CD4-positive, alpha-beta T cell treated with Interleukin-15 for 4 hours (primary cell): ENCODE measurements around the gene TMEM8B.

Experiments used
- DNase-seq: peaks from one replicate; pipeline ENCODE4 v3.0.0-alpha.2; 2020; ENCODE audit warnings: low spot score

Gene TMEM8B

DNA sequence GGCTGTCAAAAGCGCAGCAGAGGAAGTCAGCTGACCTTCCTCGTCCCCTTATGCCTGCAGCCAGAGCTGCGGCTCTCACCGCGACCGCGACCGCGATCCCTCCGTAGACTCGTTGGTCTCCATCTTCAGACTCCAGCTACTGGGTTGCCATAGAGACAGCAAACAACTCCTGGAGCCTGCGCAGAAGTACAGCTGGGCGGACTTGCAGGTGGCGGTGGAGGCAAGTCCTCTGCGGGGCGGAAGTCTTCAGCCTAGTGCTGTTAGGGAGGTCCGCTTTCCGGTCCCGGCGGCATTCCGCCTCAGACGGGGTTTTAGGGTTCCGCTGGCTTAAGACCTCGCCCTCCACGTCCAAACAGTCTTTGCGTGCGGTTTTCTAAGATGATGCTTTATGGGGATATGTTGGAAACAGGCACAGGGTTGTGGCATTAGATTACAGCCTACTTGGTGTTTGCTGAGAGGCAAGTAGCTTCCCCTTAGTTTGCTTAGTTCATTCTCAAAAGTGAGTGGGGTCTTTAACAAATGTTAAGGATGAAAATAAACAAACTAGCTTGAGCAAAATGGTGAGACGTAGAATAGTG is 16.9 kb upstream of the TMEM8B start, which contains the start of gene SPAG8:
Gene SPAG8, minus strand, starts transcription at position 238 of the 578 bp plus-strand sequence. Its CDS starts 115 bp downstream, at position 123.
- peak; percentile 98 for DNase-seq

DNA sequence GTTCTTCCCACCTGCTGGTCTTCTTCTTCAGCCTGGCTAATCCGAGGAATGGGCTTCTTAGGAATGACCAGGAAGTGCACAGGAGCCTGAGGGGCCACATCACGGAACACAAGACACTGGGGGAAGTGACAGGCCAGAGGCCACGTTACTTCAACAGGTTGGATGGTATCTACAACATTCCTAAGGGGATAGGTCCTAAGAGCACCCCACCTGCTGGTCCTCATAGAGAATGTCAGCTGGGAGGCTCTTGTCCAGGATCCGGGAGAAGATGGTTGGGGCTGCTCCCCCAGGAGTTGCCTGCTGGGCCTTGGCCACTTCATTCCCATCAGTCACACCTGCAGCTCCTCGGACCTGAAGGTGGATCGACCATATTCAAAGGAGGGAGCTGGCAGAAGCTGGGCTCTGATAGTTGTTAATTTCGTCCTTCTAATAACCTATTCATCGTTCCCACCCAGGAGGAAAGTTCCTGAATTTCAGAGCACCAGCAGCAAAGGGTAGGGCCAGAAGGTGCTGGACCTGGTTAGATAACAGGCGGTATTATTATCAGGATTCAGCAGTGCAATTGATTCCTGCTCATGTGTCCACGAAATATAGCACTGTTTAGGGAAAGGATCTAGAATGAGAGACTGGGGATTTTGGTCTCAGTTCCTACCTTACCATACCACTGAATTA is 15.5 kb upstream of the TMEM8B start:
- DNase-seq: no peak

DNA sequence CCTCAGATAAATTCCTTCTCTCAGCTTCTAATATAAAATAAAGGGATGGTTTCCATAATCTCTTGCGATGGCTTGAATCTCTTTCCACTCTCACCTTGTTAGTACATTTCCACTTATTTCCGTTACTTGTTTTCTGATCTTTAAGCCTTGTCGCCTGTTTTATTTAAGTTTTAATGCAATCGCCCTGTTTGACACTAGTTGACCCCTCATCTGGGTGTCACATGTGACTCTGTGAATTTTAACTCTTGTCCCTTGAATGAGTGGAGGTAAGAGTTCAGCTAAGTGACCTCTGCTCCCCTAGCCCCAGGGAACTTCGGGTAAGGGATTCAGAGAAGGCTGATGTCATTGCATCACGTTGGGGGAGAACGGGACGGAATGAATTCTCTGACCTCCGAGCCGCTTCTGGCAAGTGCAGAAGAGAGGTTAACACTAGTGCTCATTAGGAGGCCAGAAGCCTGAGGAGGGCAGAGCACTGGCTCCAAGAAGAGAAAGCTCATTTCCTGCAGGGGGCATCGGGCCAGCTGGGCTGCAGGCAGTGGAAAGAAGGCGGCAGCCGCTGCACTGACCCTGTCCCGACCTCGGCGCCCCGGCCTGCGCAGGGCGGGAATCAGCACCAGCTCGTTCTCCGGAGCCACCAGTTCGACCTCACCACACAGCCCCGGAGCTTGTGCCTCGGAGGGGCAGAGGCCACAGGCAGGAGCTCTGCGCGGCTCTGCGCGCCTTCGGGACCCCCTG is 14.8 kb upstream of the TMEM8B start:
- DNase-seq: no peak

DNA sequence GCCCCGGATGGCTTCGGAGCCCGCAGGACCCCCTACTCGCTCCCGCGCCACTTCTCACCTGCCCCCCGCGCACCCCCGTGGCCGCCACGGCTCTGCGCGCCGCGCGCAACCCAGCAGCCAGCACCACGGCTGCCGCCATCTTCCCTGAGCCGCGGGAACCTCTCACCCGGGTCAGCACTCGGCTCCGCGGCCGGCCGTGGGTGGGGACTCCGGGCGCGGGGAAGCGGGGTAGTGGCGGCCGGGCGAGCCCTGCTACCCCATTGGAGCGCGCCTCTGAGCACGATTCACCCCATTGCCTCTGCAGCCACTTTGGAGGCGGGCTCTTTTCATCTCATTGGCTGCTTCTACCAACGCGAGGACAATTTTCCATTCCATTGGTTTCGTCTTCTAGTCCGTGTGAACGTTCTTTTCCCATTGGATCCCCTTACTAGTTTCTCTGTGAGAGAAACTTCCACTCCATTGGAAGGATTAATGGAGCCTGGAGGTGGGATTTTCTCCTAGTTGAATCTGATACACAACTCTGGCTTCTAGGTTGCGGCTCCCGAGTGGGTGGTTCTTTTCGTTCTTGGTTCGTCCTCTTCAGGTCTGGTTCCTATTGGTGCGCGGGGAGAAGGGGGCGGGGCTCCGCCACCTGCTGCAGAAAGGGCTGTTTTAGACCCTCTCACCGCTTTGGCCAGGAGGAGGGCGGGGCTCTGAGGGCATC is 14.0 kb upstream of the TMEM8B start, which contains the start of gene HINT2:
Gene HINT2, minus strand, starts transcription at position 202 of the 703 bp plus-strand sequence. Its CDS starts 63 bp downstream, at position 139.
- DNase-seq: peak; percentile 97

DNA sequence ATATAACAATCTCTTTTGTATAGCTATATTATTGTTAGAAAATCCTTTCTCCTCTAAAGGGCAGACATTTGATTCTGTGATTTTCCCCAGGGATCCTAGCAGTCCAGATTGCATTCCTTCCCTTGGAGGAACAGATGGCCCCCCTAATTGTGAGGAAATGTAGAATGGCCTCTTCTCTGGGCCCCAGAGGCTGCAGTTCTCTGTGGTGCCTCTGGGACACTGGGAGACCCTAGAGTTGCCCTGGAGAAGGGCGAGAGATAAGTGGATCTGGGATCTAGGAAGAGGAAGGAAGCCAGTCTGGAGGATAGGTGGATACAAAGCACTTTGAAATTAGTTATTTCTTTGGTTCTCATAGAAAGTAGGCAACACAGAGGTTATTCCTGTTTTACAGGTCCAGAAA is 12.3 kb upstream of the TMEM8B start:
- DNase-seq: no peak

DNA sequence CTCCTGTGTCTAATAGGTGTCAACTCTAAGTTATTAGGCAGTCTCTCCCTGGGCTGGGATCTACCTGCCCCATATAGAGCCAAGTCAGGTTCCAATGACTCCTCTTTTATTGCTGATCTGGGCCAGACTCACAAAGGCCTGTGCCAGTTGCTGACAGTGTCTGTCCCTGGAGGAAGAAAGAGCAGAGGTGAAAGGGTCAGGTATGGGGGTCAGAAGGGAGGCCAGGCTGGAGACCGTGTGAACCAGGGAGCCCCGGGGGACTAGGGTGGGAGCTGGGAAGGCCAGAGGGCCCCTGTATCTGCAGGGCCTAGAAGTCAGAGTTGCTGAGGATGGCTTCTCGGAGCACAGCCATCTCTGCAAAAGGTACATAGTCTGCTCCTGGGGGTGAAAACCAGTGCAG is 10.7 kb upstream of the TMEM8B start:
- DNase-seq: no peak

DNA sequence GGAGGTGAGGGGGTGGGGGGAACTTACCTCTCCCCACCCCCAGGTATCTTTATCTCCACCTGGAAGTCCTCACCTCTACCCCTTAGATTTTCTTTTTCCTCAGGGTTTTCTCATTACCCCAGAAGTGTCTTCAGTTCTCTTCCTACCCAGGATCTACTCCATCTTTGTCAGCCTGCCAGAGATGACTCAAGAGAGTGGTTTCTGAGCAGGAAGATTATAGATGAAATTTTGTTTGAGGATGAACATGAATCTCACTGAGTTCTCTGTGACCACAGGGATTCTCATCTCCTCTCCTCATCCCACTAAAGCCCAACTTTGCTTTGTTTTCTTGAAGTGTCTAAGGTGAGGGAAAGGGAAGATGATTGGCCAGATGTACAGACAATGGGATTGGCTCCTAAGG is 9.0 kb upstream of the TMEM8B start:
- DNase-seq: no peak

DNA sequence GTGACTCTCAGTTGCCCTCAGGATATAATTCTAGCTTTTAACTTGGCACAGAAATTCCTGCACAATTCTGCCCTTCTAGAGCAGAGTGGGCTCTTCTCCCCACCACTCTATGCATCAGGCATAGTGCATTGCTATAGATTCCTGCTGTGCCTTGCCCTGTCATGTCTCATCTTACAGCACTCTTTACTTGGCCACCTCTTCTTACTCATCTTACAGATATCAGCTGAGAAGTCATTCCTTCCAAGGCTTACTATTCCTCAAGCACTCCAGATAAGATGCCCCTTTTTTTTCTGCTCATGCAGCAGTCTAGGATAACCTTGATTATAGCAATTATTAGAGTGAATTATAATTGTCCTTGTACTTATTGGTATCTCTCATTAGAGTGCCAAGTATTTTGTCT is 6.1 kb upstream of the TMEM8B start:
- no peak for DNase-seq

DNA sequence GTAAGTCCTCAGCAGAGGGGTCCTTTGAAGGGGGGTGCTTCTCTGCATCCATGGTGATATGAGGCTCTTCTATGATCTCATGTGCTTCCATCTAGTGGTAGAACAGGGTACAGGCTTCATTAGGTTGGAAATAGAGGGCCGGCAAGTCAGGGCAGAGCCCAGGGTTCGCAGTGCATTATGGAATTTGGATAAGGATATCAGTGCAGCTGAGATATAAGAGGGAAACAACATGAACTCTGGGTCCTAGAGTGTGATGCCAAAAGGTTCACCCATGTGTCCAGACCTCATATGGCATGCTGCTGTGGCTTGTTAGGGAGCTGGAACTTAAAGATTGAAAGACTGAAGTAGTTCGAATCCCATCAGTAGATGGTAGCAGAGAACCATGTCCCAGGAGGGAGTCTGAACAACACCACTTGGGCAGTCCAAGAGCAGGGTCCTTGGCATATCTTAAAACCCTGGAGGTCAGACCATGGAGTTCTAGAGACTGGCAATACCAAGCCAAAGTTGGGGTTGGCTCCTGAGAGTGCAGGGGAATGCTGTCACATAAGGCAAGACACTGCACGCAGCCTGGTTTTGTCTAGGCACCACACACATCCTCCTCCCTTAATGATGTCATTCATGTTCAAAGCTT is 2.8 kb upstream of the TMEM8B start:
- peak; percentile 55 for DNase-seq

DNA sequence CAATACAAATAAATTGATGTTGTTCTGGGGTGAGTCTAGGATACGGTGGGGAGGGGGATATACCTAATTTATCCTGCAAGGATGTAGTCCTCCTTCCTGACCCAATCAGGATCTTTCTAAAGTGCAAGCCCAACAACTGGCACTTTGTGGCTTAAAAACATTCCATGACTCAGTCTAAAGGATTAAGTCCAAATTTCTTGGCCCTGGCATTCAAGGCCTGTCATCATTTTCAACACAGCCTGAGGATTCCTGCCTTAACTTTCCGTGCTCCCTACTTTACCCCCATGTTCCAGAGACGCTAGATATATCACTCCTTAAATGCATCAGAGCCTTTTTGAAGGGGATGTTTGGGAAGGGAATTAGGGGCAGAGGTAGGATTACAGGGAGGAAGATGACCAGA is 1.5 kb upstream of the TMEM8B start:
- DNase-seq: no peak

DNA sequence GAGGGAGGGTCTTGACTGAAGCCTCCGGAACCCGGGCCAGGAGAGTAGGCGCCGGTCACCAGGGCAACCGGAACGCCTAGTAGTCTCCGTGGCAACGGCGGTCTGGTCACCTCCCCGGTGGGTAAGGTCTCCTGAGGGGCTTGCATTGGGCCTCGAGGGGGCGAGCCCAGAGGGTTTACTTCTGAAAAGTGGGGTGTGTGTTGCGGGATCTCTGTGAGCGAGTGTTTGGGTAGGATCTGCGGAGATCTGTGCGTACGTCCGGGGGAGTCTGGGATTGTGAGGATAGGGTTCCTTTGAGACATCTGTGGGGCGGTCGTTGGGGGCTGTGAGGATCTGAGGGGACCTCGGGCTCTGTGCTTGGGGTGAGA is 328 bp upstream of the TMEM8B start, which contains the start of gene FAM221B:
Gene FAM221B, minus strand, starts transcription at position 17 of the 368 bp plus-strand sequence. CDS start 2,571 bp downstream, outside the sequence.
- peak; percentile 7 for DNase-seq

DNA sequence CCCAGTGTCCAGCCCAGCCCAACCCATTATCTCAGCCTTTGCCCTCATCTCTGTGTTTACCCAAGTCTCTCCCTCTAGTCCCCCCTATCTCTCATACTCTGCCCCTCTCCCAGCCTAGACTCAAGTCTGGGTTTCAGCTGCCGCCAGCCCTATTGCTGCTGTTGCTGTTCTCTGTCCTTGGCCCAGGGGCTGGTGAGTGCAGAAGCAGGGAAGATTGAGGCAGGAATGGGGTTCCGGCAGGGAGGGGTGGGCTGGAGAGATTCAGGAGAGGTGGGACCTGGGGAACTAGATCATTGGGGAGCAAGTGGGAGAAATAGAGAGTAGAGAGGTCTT is 702 bp downstream of the TMEM8B start:
- DNase-seq: no peak

DNA sequence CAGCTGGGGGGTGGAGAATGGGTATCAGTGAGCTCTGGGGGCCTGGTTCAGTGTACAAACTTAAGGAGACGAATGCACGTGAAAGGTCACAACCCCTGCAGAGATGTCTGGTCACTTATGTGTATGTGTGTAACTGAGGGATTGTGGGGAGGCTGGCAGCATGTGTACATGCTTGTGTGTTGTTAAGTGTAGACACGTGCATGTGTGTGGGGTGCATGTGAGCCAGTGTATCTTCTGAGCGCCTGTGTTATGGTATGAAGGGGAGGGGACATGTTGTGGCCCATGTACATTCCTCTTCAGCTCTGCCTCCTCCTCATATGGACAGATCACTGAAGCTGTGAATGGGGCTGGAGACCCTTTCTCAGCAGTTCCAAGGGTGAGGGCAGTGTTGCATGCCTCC is 2.0 kb downstream of the TMEM8B start:
- no peak for DNase-seq

DNA sequence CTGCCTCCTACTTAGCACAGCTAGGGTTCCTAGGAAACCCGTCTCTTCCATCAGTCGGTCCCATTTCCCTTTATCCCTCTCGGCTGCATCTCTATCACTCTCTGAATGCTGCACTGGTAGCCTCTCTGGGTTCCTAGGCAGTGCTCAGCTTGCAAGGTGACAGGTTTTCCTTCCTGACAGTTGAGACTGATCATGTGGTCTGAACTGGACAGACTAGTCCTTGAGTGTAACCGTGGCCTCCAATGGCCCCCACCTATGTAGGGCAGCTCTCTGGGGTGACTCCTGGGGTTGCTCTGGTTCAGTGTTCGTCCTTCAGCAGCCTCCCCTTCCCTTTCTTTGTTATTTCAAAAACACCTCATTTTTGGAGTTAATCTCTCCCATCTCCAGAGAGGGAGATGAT is 3.8 kb downstream of the TMEM8B start:
- DNase-seq: no peak

DNA sequence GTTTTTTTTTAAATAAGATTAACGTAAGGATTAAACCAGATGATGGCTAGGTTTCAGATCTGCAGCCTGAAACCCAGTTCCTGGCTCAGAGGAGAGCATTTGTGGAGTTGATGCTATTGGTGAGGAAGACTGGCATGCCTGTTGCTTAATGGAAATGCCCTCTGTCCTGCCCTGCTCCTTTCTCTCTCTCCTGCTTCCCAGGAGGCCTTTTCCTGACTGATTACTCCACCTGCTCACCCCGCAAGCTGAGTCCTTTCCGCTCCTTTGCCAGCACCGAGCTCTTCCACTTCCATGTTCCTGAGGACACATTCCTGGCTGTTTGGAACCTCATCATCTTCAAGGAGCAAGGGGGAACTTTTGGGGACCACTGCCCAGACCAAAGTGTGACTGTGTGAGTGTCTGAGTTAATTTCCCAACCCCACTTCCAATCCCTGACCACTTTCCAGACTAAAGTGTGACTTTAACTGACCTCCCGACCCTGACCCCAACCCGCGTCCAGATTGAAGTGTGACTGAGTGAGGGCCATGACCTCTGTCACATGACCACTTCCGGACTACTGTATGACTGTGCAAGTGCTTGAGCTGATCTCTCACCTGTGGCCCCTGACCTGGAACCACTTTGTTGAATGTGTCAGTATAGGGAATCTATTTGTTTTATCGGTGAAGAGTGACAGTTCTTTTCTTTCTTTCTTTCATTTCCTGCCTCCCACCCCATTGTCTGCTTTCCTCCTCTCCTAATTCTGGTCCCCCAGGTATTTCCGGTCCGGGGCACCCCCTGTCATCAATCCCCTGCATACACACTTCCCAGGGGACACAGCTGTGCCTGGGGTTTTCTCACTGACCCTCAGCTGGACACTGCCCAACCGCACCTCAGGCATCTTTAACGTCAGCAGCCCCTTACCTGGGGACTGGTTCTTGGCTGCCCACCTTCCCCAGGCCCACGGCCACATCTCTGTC is 5.5 kb downstream of the TMEM8B start:
- no peak for DNase-seq

DNA sequence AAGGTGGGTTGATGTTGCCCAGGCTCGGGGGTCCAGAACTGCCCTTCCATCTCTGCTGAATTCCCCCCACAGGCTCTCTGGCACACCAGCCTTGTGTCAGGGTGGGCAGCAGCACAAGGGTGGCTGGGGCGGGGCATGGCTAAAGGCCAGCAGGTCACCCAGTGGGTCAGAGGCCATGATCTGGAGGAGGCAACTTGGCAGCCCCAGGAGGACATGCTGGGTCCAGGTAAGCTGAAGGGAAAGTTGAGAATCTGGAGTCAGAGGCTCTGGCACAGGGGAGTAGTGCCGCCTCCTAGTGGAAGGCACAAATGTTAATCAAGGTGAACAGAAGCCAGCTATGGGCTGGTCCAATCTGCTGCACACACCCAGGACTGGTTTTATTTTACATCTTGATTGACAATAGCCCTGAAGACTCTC is 6.2 kb downstream of the TMEM8B start:
- DNase-seq: no peak

DNA sequence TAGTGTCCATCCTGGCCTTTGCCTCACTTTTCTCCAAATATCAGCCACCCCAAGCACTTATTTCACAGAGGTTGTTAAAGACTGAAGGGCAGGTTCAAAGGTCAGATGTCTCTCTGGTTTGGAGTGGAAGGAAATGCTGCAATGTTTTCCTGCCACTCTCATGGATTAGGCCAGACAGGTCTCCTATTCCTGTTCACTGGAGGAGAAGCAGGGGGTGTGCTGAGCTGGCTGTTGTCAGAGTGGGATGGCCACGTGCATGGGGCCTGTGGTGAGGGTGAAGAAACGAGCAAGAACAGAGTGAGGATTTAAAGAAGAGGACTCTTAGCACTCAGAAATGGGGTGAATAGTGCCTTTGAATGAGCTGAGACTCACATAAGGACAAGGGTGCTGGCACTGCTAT is 6.7 kb downstream of the TMEM8B start:
- no peak for DNase-seq

DNA sequence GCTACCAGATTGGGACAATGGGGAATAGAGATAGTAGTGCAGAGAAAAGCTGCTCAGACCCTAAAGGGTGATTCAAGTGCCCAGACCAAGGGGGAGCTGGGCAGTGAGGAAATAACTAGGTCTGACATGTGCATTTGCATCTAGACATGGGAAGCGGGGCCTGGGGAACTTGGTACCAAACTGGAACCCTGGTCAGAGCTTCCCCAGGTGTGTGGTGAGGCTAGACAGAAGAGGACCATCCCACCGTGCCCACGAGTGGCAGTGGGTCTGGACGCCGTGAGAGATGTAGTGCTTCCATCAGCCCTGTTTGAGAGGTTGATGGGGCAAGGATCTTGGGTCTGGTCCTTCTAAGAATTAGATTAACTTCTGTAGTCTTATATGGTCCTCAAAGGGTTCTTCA is 7.6 kb downstream of the TMEM8B start:
- no peak for DNase-seq

DNA sequence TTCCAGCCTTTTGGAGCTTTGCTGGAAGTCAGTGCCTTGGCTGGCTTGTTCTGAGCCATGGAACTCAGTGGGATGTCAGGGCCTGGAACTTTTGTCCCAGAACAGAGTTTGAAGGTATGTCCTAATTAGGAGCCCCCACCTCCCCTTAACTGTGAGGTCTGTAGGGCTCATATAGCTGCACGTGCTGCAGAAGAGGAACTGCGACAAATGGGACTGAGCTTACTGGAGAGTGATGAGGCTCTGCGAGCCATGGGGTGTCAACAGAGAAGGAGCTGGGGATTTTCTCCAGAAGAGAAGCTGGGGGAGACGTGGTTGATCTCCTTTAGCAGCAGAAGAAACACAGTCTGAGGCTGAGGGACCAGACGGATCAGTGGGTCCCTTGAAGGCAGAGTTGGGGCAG is 10.9 kb downstream of the TMEM8B start:
- no peak for DNase-seq

DNA sequence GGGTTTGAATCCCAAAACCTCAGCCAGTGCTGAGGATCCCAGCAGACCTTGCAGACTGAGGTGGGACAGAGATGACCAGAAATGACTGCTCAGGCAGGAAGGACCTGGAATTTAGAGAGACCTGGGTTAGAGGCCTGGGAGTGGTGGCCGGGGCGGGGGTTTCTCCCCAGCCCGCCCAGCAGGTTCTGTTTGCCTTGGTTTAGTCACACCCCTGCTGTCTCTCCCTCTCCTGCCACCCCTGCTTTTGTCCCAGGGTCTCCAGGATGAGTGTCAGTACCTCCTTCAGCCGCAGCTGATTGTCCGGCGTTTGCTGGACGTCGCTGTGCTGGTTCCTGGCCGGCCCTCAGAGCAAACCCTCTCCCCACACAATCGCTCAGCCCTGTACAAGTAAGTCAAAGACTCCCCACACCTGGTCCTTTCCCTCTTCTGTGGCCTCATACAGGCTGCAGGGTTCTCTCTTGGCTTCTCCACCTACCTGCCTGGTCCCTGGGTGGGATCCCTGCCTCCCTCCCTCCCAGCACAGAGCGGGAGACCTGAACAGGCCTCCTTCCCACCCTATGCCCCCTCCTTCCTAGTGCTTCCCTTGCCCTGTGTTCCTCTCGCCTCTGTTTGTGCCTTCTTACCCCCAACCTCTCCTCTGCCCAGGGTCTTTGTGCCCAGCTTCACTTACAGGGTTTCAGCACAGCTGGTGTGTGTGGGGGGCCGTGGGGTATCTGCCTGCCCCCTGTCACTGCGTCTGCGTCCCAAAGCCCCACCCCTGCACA is 12.0 kb downstream of the TMEM8B start:
- DNase-seq: no peak

DNA sequence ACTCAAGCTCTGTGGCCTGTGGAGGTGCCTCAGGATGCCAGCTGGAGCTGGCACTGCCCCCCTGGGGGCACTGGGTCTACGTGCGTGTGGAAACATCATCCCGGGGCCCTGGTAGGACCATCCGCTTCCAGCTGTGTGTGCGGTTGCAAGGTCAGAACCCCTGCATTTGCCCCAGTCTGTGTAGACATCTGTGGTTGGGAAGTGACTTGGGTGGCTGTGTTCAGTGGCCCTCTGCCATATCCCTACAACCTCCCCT is 12.5 kb downstream of the TMEM8B start:
- no peak for DNase-seq
